Cardiac fibroblast (primary cell): ENCODE data around the gene CCDC85A.
A peak's percentile ranks its signal among the peaks of the same experiment; 100 is the strongest.

Experiments
- DNase-seq, 2 donors: peaks; one replicate each; pipeline versions ENCODE4 v3.0.0 to v3.0.0-alpha.2; 2010; ENCODE audit warnings: low read depth in 2 of 2
- H3K4me3 ChIP-seq, 2 donors: replicated peaks in 1 of 2; 1 replicate in 1 of 2; 2 replicates in 1 of 2; pipeline ENCODE4 v1.5.1; 2011; ENCODE audit warnings: low read depth in 2 of 2, low read length in 2 of 2, mild to moderate bottlenecking in 2 of 2, moderate library complexity in 1 of 2
- TF ChIP-seq, protein P1 (sequence below): IDR thresholded peaks from one replicate; pipeline ENCODE4 v1.5.1; 2011; ENCODE audit warnings: low read depth, mild to moderate bottlenecking, low read length, inconsistent platforms

Gene CCDC85A

DNA sequence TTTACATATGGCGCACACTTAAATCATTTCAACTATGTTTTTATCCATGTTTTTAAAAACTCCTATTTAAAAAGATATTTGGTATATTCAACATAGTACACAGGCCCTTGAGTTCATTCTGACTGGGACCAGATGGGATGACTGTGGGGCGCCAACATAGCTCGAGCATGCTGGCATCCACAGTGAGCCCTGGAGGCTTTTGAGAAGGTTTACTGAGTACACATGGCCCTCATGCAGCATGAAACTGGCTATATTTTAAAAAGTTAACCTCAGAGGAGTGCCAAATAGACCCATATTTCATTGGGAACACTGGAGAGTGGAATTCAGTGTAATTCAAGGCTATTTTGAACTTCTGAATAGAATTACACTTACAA, 83.6 kb downstream of the CCDC85A start:
- TF ChIP-seq, protein P1, sequence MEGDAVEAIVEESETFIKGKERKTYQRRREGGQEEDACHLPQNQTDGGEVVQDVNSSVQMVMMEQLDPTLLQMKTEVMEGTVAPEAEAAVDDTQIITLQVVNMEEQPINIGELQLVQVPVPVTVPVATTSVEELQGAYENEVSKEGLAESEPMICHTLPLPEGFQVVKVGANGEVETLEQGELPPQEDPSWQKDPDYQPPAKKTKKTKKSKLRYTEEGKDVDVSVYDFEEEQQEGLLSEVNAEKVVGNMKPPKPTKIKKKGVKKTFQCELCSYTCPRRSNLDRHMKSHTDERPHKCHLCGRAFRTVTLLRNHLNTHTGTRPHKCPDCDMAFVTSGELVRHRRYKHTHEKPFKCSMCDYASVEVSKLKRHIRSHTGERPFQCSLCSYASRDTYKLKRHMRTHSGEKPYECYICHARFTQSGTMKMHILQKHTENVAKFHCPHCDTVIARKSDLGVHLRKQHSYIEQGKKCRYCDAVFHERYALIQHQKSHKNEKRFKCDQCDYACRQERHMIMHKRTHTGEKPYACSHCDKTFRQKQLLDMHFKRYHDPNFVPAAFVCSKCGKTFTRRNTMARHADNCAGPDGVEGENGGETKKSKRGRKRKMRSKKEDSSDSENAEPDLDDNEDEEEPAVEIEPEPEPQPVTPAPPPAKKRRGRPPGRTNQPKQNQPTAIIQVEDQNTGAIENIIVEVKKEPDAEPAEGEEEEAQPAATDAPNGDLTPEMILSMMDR: no peak
- no peak overlapping the region for H3K4me3 ChIP-seq
- no peak for DNase-seq

DNA sequence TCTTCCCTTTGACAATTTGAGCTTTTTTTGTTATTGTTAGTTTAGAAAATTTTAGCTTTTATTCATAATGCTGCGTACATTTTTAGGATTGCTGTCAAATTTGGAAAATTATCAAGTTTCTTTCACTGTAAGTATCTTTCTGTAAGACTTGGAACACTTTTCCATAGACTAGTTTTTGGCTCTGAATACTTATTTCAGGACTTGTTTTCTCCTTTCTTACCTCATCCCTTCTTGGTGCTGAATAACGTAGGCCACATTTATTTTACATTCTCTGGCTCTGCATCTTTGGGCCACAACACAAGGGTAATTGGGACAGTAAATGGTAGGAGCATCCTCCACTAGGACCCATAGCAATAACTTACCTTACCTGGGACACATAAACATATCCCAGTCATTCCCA, 85.1 kb downstream of the CCDC85A start:
- no peak overlapping the region for H3K4me3 ChIP-seq
- TF ChIP-seq, protein P1: no peak
- DNase-seq: no peak

GRCh38 chr2:56271275-56271674, 87.5 kb downstream of the CCDC85A start:
- TF ChIP-seq, protein P1: no peak
- H3K4me3 ChIP-seq: no peak overlapping the region
- DNase-seq: no peak

DNA sequence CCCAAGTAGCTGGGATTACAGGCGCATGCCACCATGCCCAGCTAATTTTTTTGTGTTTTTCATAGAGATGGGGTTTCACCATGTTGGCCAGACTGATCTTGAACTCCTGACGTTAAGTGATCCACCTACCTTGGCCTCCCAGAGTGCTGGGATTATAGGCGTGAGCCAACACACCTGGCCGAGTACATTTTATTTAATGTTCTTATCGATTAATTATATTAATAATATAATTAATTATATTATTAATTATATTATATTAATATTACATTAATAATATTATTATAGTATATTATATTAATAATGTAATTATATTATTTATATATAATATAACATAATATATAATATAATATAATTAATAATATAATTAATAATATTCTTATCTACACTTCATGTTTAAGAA, 101.4 kb downstream of the CCDC85A start:
- TF ChIP-seq, protein P1: no peak
- no peak overlapping the region for H3K4me3 ChIP-seq
- no peak for DNase-seq

DNA sequence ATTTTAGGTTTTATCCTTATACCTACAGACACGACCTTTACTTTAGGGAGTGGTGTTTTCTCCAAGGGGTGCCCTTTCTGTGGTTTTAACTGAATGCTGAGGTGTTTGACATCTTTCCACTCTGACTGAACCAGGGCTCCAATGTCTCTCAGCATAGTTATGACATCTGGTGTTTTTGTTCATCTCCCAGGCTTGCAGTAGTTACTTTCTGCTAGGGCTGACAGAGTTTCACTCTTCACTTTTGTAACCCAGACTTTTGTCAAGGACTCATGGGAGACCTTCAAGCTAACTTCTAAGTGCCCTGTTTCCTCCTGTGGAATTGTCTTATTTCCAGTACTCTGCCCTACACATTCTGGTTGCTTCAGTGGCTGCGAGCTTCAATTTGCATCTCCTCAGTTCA, 103.1 kb downstream of the CCDC85A start:
- peak in 1 of 2 donors; percentile 4 for DNase-seq
- TF ChIP-seq, protein P1: no peak
- H3K4me3 ChIP-seq: no peak overlapping the region

DNA sequence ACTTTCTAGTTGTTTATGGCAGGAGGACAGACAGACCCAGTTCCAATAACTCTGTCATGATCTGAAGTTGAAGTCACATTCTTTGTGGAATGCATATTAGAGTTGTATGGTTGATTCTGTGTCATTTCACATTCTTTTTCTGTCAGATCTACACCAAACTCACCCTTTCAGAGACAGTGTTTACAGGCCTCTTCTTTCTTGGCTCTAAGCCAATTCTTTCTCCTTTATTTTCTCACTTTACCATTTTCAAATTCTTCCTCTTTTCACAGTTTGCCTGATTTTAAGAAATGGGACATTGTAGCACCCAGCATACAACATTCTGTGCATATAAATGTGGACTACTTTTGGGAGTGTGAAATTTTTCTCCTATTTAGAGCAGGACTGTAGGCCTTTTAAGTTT, 103.7 kb downstream of the CCDC85A start:
- H3K4me3 ChIP-seq: no peak overlapping the region
- TF ChIP-seq, protein P1: no peak
- DNase-seq: peak in 1 of 2 donors; percentile 27

GRCh38 chr2:56287974-56288373, 104.2 kb downstream of the CCDC85A start:
- DNase-seq: peak in 1 of 2 donors; percentile 74
- TF ChIP-seq, protein P1: no peak
- no peak overlapping the region for H3K4me3 ChIP-seq
